IMR-90 (cell line): ENCODE results near the gene SDC3. TPM values are rescaled to one million over a fixed set of nuclear protein-coding genes. Genes with fewer than 3 reads are reported as not detected.

ENCODE experiments used
- ATAC-seq: fragments of 200-7000 bp; cut with Tn5 transposase; 2 replicates; pipeline ENCODE4 v1.9.1; 2020; ENCODE audit warnings: low read depth, mild to moderate bottlenecking, moderate library complexity
- BruUV-seq: library from RNA; stranded (reverse); fragments of 400-500 nt; replicated peaks from 2 replicates; lab custom pipeline; 2021; lab: Mats Ljungman, UMichigan
- CTCF ChIA-PET: fragments of 300-600 bp; formaldehyde crosslinking; extraction: SDS; loops from one replicate; lab custom pipeline; 2021; ENCODE audit warnings: antibody characterized with exemption; lab: Yijun Ruan, JAX
- POLR2A ChIA-PET: fragments of 300-600 bp; sonication (Branson Sonifier 250); formaldehyde crosslinking; loops from one replicate; lab custom pipeline; 2022; ENCODE audit warnings: antibody characterized with exemption; ENCODE audit not compliant: unreplicated experiment; lab: Charles Lee
- DNase-seq: peaks from one replicate; pipeline ENCODE4 v3.0.0; 2013
- H2AFZ ChIP-seq: replicated peaks from 2 replicates; pipeline ENCODE3; 2013; ENCODE audit warnings: low read length, mild to moderate bottlenecking; ENCODE audit not compliant: poor library complexity
- H2AK5ac ChIP-seq: 2 replicates; pipeline ENCODE4 v1.6.1; 2013; ENCODE audit warnings: low read depth, low read length, inconsistent platforms
- H2AK9ac ChIP-seq: replicated peaks from 2 replicates; pipeline ENCODE3; 2013; ENCODE audit warnings: mild to moderate bottlenecking, low read depth, low read length, moderate library complexity; ENCODE audit not compliant: poor library complexity
- H2BK120ac ChIP-seq: 2 replicates; pipeline ENCODE4 v1.6.1; 2013; ENCODE audit warnings: low read depth, low read length, inconsistent platforms
- H2BK15ac ChIP-seq: 3 replicates; pipeline ENCODE4 v1.6.1; 2013; ENCODE audit warnings: low read depth, low read length, inconsistent platforms
- H2BK20ac ChIP-seq: 2 replicates; pipeline ENCODE4 v1.6.1; 2013; ENCODE audit warnings: low read depth, mild to moderate bottlenecking, inconsistent platforms, low read length, moderate library complexity
- H2BK5ac ChIP-seq: 2 replicates; pipeline ENCODE4 v1.6.1; 2013; ENCODE audit warnings: mild to moderate bottlenecking, low read depth, low read length, inconsistent platforms; ENCODE audit not compliant: poor library complexity, severe bottlenecking
- H3K14ac ChIP-seq: replicated peaks from 2 replicates; pipeline ENCODE4 v1.6.1; 2013; ENCODE audit warnings: low read depth, low read length, inconsistent platforms
- H3K18ac ChIP-seq: 2 replicates; pipeline ENCODE4 v1.6.1; 2013; ENCODE audit warnings: low read depth, low read length, control low read depth
- H3K23ac ChIP-seq: 2 replicates; pipeline ENCODE4 v1.6.1; 2013; ENCODE audit warnings: low read depth, low read length, inconsistent platforms
- H3K27ac ChIP-seq: 2 replicates; pipeline ENCODE4 v1.5.1; 2013; ENCODE audit warnings: mild to moderate bottlenecking, control low read depth, low read length; ENCODE audit not compliant: insufficient read depth
- H3K27me3 ChIP-seq: 2 replicates; pipeline ENCODE4 v1.6.1; 2013; ENCODE audit warnings: low read length; ENCODE audit not compliant: control insufficient read depth, insufficient read depth
- H3K36me3 ChIP-seq: 2 replicates; pipeline ENCODE4 v1.6.1; 2013; ENCODE audit warnings: low read length, mixed read lengths; ENCODE audit not compliant: control insufficient read depth, insufficient read depth
- H3K4ac ChIP-seq: 2 replicates; pipeline ENCODE4 v1.6.1; 2013; ENCODE audit warnings: low read depth, low read length, inconsistent platforms
- H3K4me1 ChIP-seq: 2 replicates; pipeline ENCODE4 v1.6.1; 2013; ENCODE audit warnings: low read length, mixed read lengths; ENCODE audit not compliant: control insufficient read depth, insufficient read depth
- H3K4me2 ChIP-seq: 2 replicates; pipeline ENCODE4 v1.6.1; 2013; ENCODE audit warnings: low read depth, mild to moderate bottlenecking, control low read depth, low read length, moderate library complexity
- H3K4me3 ChIP-seq: 2 replicates; pipeline ENCODE4 v1.5.1; 2013; ENCODE audit warnings: low read depth, mild to moderate bottlenecking, control low read depth, low read length, moderate library complexity; ENCODE audit not compliant: insufficient read depth
- H3K56ac ChIP-seq: 2 replicates; pipeline ENCODE4 v1.6.1; 2013; ENCODE audit warnings: low read length, inconsistent platforms; ENCODE audit not compliant: insufficient read depth; ENCODE audit errors: extremely low read depth
- H3K79me1 ChIP-seq, 2 experiments: 2 replicates each; pipeline ENCODE4 v1.6.1; 2013; ENCODE audit warnings: low read length in 2 of 2, inconsistent platforms in 1 of 2, low read depth in 1 of 2
- H3K9ac ChIP-seq: 2 replicates; pipeline ENCODE4 v1.6.1; 2013; ENCODE audit warnings: low read depth, low read length, control low read depth
- H3K9me1 ChIP-seq: 2 replicates; pipeline ENCODE4 v1.6.1; 2013; ENCODE audit warnings: low read length, inconsistent platforms; ENCODE audit not compliant: insufficient read depth
- H3K9me3 ChIP-seq: 2 replicates; pipeline ENCODE4 v1.6.1; 2013; ENCODE audit warnings: low read length; ENCODE audit not compliant: control insufficient read depth, insufficient read depth
- H4K20me1 ChIP-seq: 2 replicates; pipeline ENCODE4 v1.6.1; 2013; ENCODE audit warnings: low read length, inconsistent platforms; ENCODE audit not compliant: insufficient read depth
- H4K5ac ChIP-seq: 2 replicates; pipeline ENCODE4 v1.6.1; 2013; ENCODE audit warnings: mild to moderate bottlenecking, low read depth, low read length, control low read depth
- H4K8ac ChIP-seq, 2 experiments: 2 replicates each; pipeline ENCODE4 v1.6.1; 2013; ENCODE audit warnings: low read depth in 2 of 2, low read length in 2 of 2, control low read depth in 1 of 2, inconsistent platforms in 1 of 2
- H4K91ac ChIP-seq: 2 replicates; pipeline ENCODE4 v1.6.1; 2013; ENCODE audit warnings: low read depth, low read length, inconsistent platforms; ENCODE audit not compliant: insufficient read depth
- CEBPB ChIP-seq: IDR thresholded peaks from 2 replicates; pipeline ENCODE4 v1.6.1; 2012; ENCODE audit warnings: low read depth, low read length, improper control_type of control experiment
- CTCF ChIP-seq: conservative IDR thresholded peaks from 2 replicates; pipeline ENCODE4 v1.5.1; 2012; ENCODE audit warnings: mild to moderate bottlenecking, low read depth, low read length, improper control_type of control experiment
- ELK1 ChIP-seq: fragments of 150-350 bp; IDR thresholded peaks from 2 replicates; pipeline ENCODE4 v1.6.1; 2016; ENCODE audit warnings: low read depth, mild to moderate bottlenecking, low read length, moderate library complexity, borderline replicate concordance
- MXI1 ChIP-seq: IDR thresholded peaks from 2 replicates; pipeline ENCODE4 v1.6.1; 2012; ENCODE audit warnings: low read depth, mild to moderate bottlenecking, low read length, moderate library complexity, borderline replicate concordance
- POLR2A ChIP-seq: IDR thresholded peaks from 2 replicates; pipeline ENCODE4 v1.6.1; 2012; ENCODE audit warnings: mild to moderate bottlenecking, low read depth, low read length
- RCOR1 ChIP-seq: IDR thresholded peaks from 2 replicates; pipeline ENCODE4 v1.6.1; 2012; ENCODE audit warnings: mild to moderate bottlenecking, low read length, improper control_type of control experiment; ENCODE audit not compliant: insufficient replicate concordance
- RFX5 ChIP-seq: IDR thresholded peaks from 2 replicates; pipeline ENCODE4 v1.8.0; 2012; ENCODE audit warnings: low read depth, mild to moderate bottlenecking, low read length, moderate library complexity
- WGBS, 2 experiments: methylation state at CpG; one replicate each; pipeline versions ENCODE4 v1.1.5 to v1.1.7; 2013; ENCODE audit warnings: missing lambda C conversion rate in 2 of 2; ENCODE audit not compliant: insufficient read length in 1 of 2; ENCODE audit errors: extremely low coverage in 2 of 2; 5-methylcytosine and 5-hydroxymethylcytosine counted together
- dilution Hi-C: fragments of 300-500 bp; cut with HindIII; formaldehyde crosslinking; loops from one replicate; pipeline ENCODE4 v1.14.3; 2018; ENCODE audit warnings: low sequenced_read_pairs; ENCODE audit not compliant: unreplicated experiment
- in situ Hi-C: fragments of 300-500 bp; cut with MboI; formaldehyde crosslinking; loops from 3 replicates; pipeline ENCODE4 v1.14.3; 2019; ENCODE audit warnings: low sequenced_read_pairs, inconsistent platforms, mixed read lengths
- intact Hi-C: fragments of 100-400 bp; cut with micrococcal nuclease; formaldehyde crosslinking; loops from 2 replicates; pipeline ENCODE4 v1.10.0; 2022
- polyA plus RNA-seq, 3 experiments: library from polyadenylated mRNA; depleted of rRNA; stranded (reverse); fragments of >200 nt; gene quantifications; 2 replicates each; pipeline ENCODE4 v1.2.3, GENCODE V29; 2012; ENCODE audit warnings: low replicate concordance in 1 of 3
- total RNA-seq: library from RNA; depleted of rRNA; stranded (reverse); fragments of >200 nt; gene quantifications from 2 replicates; pipeline ENCODE4 v1.2.3, GENCODE V29; 2012

Gene SDC3
- total and polyA plus RNA-seq, 2 of the 4 experiments (the other 2 are of a cell fraction) = 13.1 to 71.5 TPM

GRCh38 chr1:30856260-30856790 is 52.2 kb downstream of the SDC3 start:
- Histone ChIP-seq H3K18ac (no peak overlapping the region), H3K79me1 (no peaks in the 10 kb centered on the region), H3K4me2 (no peak overlapping the region), H3K27ac (no peak overlapping the region), H3K14ac (no peak overlapping the region), H2BK5ac (no peak overlapping the region), H3K36me3 (no peaks in the 10 kb centered on the region), H2BK120ac (no peak overlapping the region; the same call in 1 of the 2 replicates), H2AFZ (no peak overlapping the region), H3K27me3 (no peaks in the 10 kb centered on the region), H2BK20ac (no peak overlapping the region), H3K4me1 (peaks cover 12% of the 10 kb centered on the region), H4K8ac (no peak overlapping the region), H3K9me3 (no peaks in the 10 kb centered on the region), H3K4ac (no peak overlapping the region), H4K91ac (no peak overlapping the region), H3K9ac (no peak overlapping the region), H2AK5ac (0 out of 2 replicates have a peak overlapping the region, but pooled peaks have one; percentile 12), H3K4me3 (no peak overlapping the region), H3K9me1 (peaks cover 16% of the 10 kb centered on the region; the same call in 1 of the 2 replicates), H4K20me1 (peaks cover 4% of the 10 kb centered on the region; the same call in 1 of the 2 replicates), H2BK15ac (0 out of 3 replicates have a peak overlapping the region, but pooled peaks have one; percentile 37), H3K56ac (no peak overlapping the region), H3K23ac (no peak overlapping the region), H4K5ac (no peak overlapping the region), H2AK9ac (no peak overlapping the region)
- ChIA-PET POLR2A (no interaction called here), CTCF (interaction anchor here (2.0 kb wide), 1 partner anchor 54 kb away, joined by 5 read pairs; no protein-coding TSS in a partner anchor)
- TF ChIP-seq CTCF (no peak), RCOR1 (no peak), RFX5 (no peak), CEBPB (no peak), ELK1 (no peak), MXI1 (no peak), POLR2A (no peak)
- 50% methylated on average over 8 of the region's 14 CpGs; no CpG with 5 or more reads in 1 of the 2 experiments for WGBS, 2 experiments
- in situ Hi-C loops = no loop called here
- ATAC-seq (no peak), DNase-seq (no peak)
- intact Hi-C loops = loop anchor here (5.0 kb wide), 1 partner anchor 34 kb away; no protein-coding TSS in a partner anchor
- dilution Hi-C loops = no loop called here
- BruUV-seq = no TSS peak
